H1 (cell line): ENCODE data around the gene RGL3. TPM values are rescaled to one million over a fixed set of nuclear protein-coding genes. Genes with fewer than 3 reads are reported as not detected.

ENCODE experiments used
- CTCF ChIA-PET: fragments of 300-600 bp; sonication (Branson Sonifier 250); formaldehyde crosslinking; loops from one replicate; lab custom pipeline; 2021; ENCODE audit not compliant: partially characterized antibody; lab: Charles Lee
- POLR2A ChIA-PET: fragments of 300-600 bp; sonication (Branson Sonifier 250); formaldehyde crosslinking; loops from one replicate; lab custom pipeline; 2021; ENCODE audit warnings: inconsistent platforms; ENCODE audit not compliant: partially characterized antibody; lab: Charles Lee
- DNase-seq, 2 experiments: peaks; one replicate each; pipeline versions ENCODE4 v3.0.0 to v3.0.0-alpha.2; 2010 to 2022; ENCODE audit warnings: low spot score in 2 of 2, low read depth in 1 of 2, mixed read lengths in 1 of 2
- FAIRE-seq: peaks from 2 replicates; lab custom pipeline; 2011; peaks lifted over from hg19 to GRCh38; lab: Jason Lieb, UNC
- H2AFZ ChIP-seq: 2 replicates; pipeline ENCODE4 v1.8.1; 2012; ENCODE audit warnings: low read length, inconsistent platforms
- H2AK5ac ChIP-seq: 2 replicates; pipeline ENCODE4 v1.6.1; 2013; ENCODE audit warnings: low read depth, low read length
- H2BK120ac ChIP-seq: replicated peaks from 2 replicates; pipeline ENCODE3; 2013; ENCODE audit warnings: low read depth, low read length, inconsistent platforms
- H2BK12ac ChIP-seq: 2 replicates; pipeline ENCODE4 v1.6.1; 2013; ENCODE audit warnings: low read depth, low read length
- H2BK15ac ChIP-seq: 2 replicates; pipeline ENCODE4 v1.6.1; 2013; ENCODE audit warnings: low read length
- H2BK20ac ChIP-seq: 2 replicates; pipeline ENCODE4 v1.6.1; 2013; ENCODE audit warnings: low read length
- H2BK5ac ChIP-seq: 2 replicates; pipeline ENCODE4 v1.6.1; 2013; ENCODE audit warnings: low read depth, low read length
- H3K14ac ChIP-seq: 2 replicates; pipeline ENCODE4 v1.6.1; 2013; ENCODE audit warnings: inconsistent platforms; ENCODE audit not compliant: insufficient read length
- H3K18ac ChIP-seq: 2 replicates; pipeline ENCODE4 v1.6.1; 2013; ENCODE audit warnings: low read length; ENCODE audit errors: extremely low read depth
- H3K23ac ChIP-seq: 2 replicates; pipeline ENCODE4 v1.6.1; 2013; ENCODE audit warnings: inconsistent platforms; ENCODE audit not compliant: insufficient read length
- H3K23me2 ChIP-seq: 2 replicates; pipeline ENCODE4 v1.6.1; 2013; ENCODE audit warnings: low read depth, low read length
- H3K27ac ChIP-seq: 2 replicates; pipeline ENCODE4 v1.6.1; 2011; ENCODE audit warnings: low read depth, low read length, inconsistent platforms
- H3K27me3 ChIP-seq, 4 experiments: replicated peaks in 1 of 4; 1 replicate in 1 of 4; 2 replicates in 3 of 4; pipeline versions ENCODE4 v1.6.1 to v1.8.1; 2011 to 2013; ENCODE audit warnings: low read length in 3 of 4, mild to moderate bottlenecking in 3 of 4, inconsistent platforms in 2 of 4, mixed read lengths in 2 of 4, moderate library complexity in 1 of 4; ENCODE audit not compliant: control insufficient read depth in 3 of 4, insufficient read depth in 3 of 4; ENCODE audit errors: extremely low read depth in 1 of 4
- H3K36me3 ChIP-seq, 4 experiments: 2 replicates each; pipeline versions ENCODE4 v1.6.1 to v1.8.1; 2011 to 2013; ENCODE audit warnings: mild to moderate bottlenecking in 4 of 4, low read length in 3 of 4, moderate library complexity in 2 of 4, control low read depth in 1 of 4, inconsistent platforms in 1 of 4; ENCODE audit not compliant: insufficient read depth in 4 of 4, control insufficient read depth in 2 of 4
- H3K4ac ChIP-seq: replicated peaks from 2 replicates; pipeline ENCODE3; 2013; ENCODE audit warnings: low read length, low read depth, mixed read lengths, inconsistent platforms; ENCODE audit not compliant: insufficient read length
- H3K4me1 ChIP-seq, 4 experiments: replicated peaks in 1 of 4; 1 replicate in 1 of 4; 2 replicates in 3 of 4; pipeline versions ENCODE4 v1.6.1 to v1.8.1; 2011 to 2013; ENCODE audit warnings: low read length in 3 of 4, inconsistent platforms in 2 of 4, mixed read lengths in 1 of 4; ENCODE audit not compliant: insufficient read depth in 4 of 4, control insufficient read depth in 3 of 4
- H3K4me2 ChIP-seq, 2 experiments: 2 replicates each; pipeline versions ENCODE4 v1.6.1 to v1.8.1; 2011 to 2013; ENCODE audit warnings: low read depth in 2 of 2, low read length in 2 of 2, control low read depth in 1 of 2, inconsistent platforms in 1 of 2, mild to moderate bottlenecking in 1 of 2; ENCODE audit not compliant: insufficient read depth in 1 of 2
- H3K4me3 ChIP-seq, 4 experiments: fragments of 200-600, 300-600 bp in 1 of 4; sonication (generic), shearing (Covaris generic), sonication (Bioruptor Twin) in 1 of 4; 2 replicates each; pipeline versions ENCODE4 v1.5.1 to v1.8.1; 2011 to 2016; ENCODE audit warnings: low read length in 4 of 4, low read depth in 3 of 4, control low read depth in 2 of 4, inconsistent platforms in 2 of 4, mild to moderate bottlenecking in 2 of 4, mixed read lengths in 1 of 4, moderate library complexity in 1 of 4; ENCODE audit not compliant: insufficient read depth in 2 of 4; ENCODE audit errors: extremely low read depth in 1 of 4
- H3K56ac ChIP-seq: replicated peaks from 2 replicates; pipeline ENCODE3; 2013; ENCODE audit warnings: low read depth, mild to moderate bottlenecking, mixed read lengths, low read length, inconsistent platforms; ENCODE audit not compliant: insufficient read length
- H3K79me1 ChIP-seq: 2 replicates; pipeline ENCODE4 v1.6.1; 2013; ENCODE audit warnings: low read depth, low read length, control low read depth
- H3K79me2 ChIP-seq, 2 experiments: 2 replicates each; pipeline versions ENCODE4 v1.6.1 to v1.8.1; 2012 to 2013; ENCODE audit warnings: low read length in 2 of 2, mild to moderate bottlenecking in 2 of 2, inconsistent platforms in 1 of 2; ENCODE audit not compliant: insufficient read depth in 2 of 2, control insufficient read depth in 1 of 2
- H3K9ac ChIP-seq, 4 experiments: replicated peaks in 1 of 4; 1 replicate in 1 of 4; 2 replicates in 3 of 4; pipeline versions ENCODE4 v1.6.1 to v1.8.1; 2011 to 2013; ENCODE audit warnings: low read depth in 3 of 4, low read length in 3 of 4, control low read depth in 2 of 4, mild to moderate bottlenecking in 2 of 4, moderate library complexity in 2 of 4, inconsistent platforms in 1 of 4; ENCODE audit errors: extremely low read depth in 1 of 4
- H3K9me3 ChIP-seq, 2 experiments: 2 replicates each; pipeline versions ENCODE4 v1.6.1 to v1.8.1; 2012 to 2013; ENCODE audit warnings: mild to moderate bottlenecking in 2 of 2, moderate library complexity in 2 of 2, control low read depth in 1 of 2, inconsistent platforms in 1 of 2, low read depth in 1 of 2, low read length in 1 of 2, mixed read lengths in 1 of 2; ENCODE audit not compliant: insufficient read depth in 2 of 2
- H4K20me1 ChIP-seq, 2 experiments: replicated peaks in 1 of 2; 2 replicates each; pipeline versions ENCODE3 to v1.8.1; 2011 to 2013; ENCODE audit warnings: inconsistent platforms in 2 of 2, low read length in 2 of 2, mild to moderate bottlenecking in 1 of 2; ENCODE audit not compliant: insufficient read depth in 2 of 2, control insufficient read depth in 1 of 2
- H4K5ac ChIP-seq: 2 replicates; pipeline ENCODE4 v1.6.1; 2013; ENCODE audit warnings: low read length, low read depth, mixed read lengths, inconsistent platforms; ENCODE audit not compliant: insufficient read length
- H4K8ac ChIP-seq: 2 replicates; pipeline ENCODE4 v1.8.0; 2013; ENCODE audit warnings: mild to moderate bottlenecking, moderate library complexity, low read length, inconsistent platforms; ENCODE audit not compliant: insufficient read depth; ENCODE audit errors: extremely low read depth
- H4K91ac ChIP-seq: replicated peaks from 2 replicates; pipeline ENCODE3; 2013; ENCODE audit warnings: low read length, mixed read lengths, inconsistent platforms; ENCODE audit not compliant: insufficient read length
- BCL11A ChIP-seq, 2 experiments: IDR thresholded peaks; one replicate each; pipeline ENCODE4 v1.6.1; 2011; ENCODE audit warnings: low read depth in 2 of 2, low read length in 2 of 2, mild to moderate bottlenecking in 2 of 2
- BRCA1 ChIP-seq: IDR thresholded peaks from 2 replicates; pipeline ENCODE4 v1.6.1; 2012; ENCODE audit warnings: low read depth, low read length, improper control_type of control experiment
- CEBPB ChIP-seq: IDR thresholded peaks from 2 replicates; pipeline ENCODE4 v1.6.1; 2012; ENCODE audit warnings: low read depth, low read length
- FOSL1 ChIP-seq: IDR thresholded peaks from 2 replicates; pipeline ENCODE4 v1.6.1; 2011; ENCODE audit warnings: mild to moderate bottlenecking, low read depth, low read length, moderate library complexity; ENCODE audit not compliant: insufficient read depth
- HDAC2 ChIP-seq, 2 experiments: fragments of 300-600 bp in 1 of 2; sonication (generic) in 1 of 2; IDR thresholded peaks; 2 replicates each; pipeline ENCODE4 v1.6.1; 2011 to 2012; ENCODE audit warnings: low read depth in 2 of 2, low read length in 2 of 2, mild to moderate bottlenecking in 2 of 2, moderate library complexity in 2 of 2, borderline replicate concordance in 1 of 2, inconsistent platforms in 1 of 2
- JUN ChIP-seq: IDR thresholded peaks from 2 replicates; pipeline ENCODE4 v1.6.1; 2011; ENCODE audit warnings: low read depth, mild to moderate bottlenecking, improper control_type of control experiment, low read length
- JUND ChIP-seq: IDR thresholded peaks from 2 replicates; pipeline ENCODE4 v1.6.1; 2011; ENCODE audit warnings: mild to moderate bottlenecking, improper control_type of control experiment, low read length
- KDM5A ChIP-seq: fragments of 200-600 bp; IDR thresholded peaks from 2 replicates; pipeline ENCODE4 v1.7.1; 2012; ENCODE audit warnings: mild to moderate bottlenecking, low read length, inconsistent platforms, mixed read lengths
- MAX ChIP-seq: IDR thresholded peaks from 2 replicates; pipeline ENCODE4 v1.6.1; 2012; ENCODE audit warnings: inconsistent platforms
- NANOG ChIP-seq: IDR thresholded peaks from 2 replicates; pipeline ENCODE4 v1.6.1; 2011; ENCODE audit warnings: low read length, low read depth, mild to moderate bottlenecking, inconsistent platforms; ENCODE audit not compliant: insufficient read depth, poor library complexity, severe bottlenecking
- POLR2A ChIP-seq, 2 experiments: IDR thresholded peaks; 1 replicate in 1 of 2; 2 replicates in 1 of 2; pipeline ENCODE4 v1.6.1; 2011; ENCODE audit warnings: low read depth in 2 of 2, low read length in 2 of 2, mild to moderate bottlenecking in 2 of 2; ENCODE audit errors: control extremely low read depth in 1 of 2
- SP2 ChIP-seq: IDR thresholded peaks from 2 replicates; pipeline ENCODE4 v1.6.1; 2012; ENCODE audit warnings: mild to moderate bottlenecking, low read length, inconsistent platforms
- ZNF274 ChIP-seq: IDR thresholded peaks from 2 replicates; pipeline ENCODE4 v1.7.0; 2012; ENCODE audit warnings: low read length, borderline replicate concordance; ENCODE audit errors: extremely low read depth
- WGBS, 2 experiments: shearing (Covaris generic) in 1 of 2; methylation state at CpG; one replicate each; pipeline versions ENCODE4 v1.1.6 to v1.1.7; 2013 to 2015; ENCODE audit warnings: low lambda C conversion rate in 2 of 2, mixed read lengths in 2 of 2, inconsistent platforms in 1 of 2, low coverage in 1 of 2, missing lambda C conversion rate in 1 of 2; ENCODE audit not compliant: insufficient replicate concordance in 2 of 2, insufficient coverage in 1 of 2, insufficient read length in 1 of 2; ENCODE audit errors: extremely low coverage in 1 of 2, missing lambda C conversion rate in 1 of 2; 5-methylcytosine and 5-hydroxymethylcytosine counted together
- polyA plus RNA-seq, 7 experiments: library from polyadenylated mRNA; depleted of rRNA in 3 of 7; stranded (reverse) in 5 of 7; unstranded in 2 of 7; fragments of >200 nt in 5 of 7; fragments of 200-250 nt in 2 of 7; gene quantifications; 1 replicate in 5 of 7; 2 replicates in 1 of 7; 4 replicates in 1 of 7; pipeline versions ENCODE4 v1.2.1 to v1.2.3, GENCODE V29; 2011 to 2013; ENCODE audit warnings: missing spikeins in 2 of 7, mixed read lengths in 2 of 7
- total RNA-seq: library from RNA; stranded (reverse); fragmentation: NEBNext Ultra II Directional; extraction: Animal tissue kit (Norgen Biotek cat#: 25700); gene quantifications from 2 replicates; pipeline ENCODE4 v1.2.1, GENCODE V29; 2021

The RGL3 gene
- total and polyA plus RNA-seq, 2 of the 8 experiments (the other 6 are each of a cell fraction or from before 2014, with no cell fraction given), result 36.9 to 40.9 TPM

DNA sequence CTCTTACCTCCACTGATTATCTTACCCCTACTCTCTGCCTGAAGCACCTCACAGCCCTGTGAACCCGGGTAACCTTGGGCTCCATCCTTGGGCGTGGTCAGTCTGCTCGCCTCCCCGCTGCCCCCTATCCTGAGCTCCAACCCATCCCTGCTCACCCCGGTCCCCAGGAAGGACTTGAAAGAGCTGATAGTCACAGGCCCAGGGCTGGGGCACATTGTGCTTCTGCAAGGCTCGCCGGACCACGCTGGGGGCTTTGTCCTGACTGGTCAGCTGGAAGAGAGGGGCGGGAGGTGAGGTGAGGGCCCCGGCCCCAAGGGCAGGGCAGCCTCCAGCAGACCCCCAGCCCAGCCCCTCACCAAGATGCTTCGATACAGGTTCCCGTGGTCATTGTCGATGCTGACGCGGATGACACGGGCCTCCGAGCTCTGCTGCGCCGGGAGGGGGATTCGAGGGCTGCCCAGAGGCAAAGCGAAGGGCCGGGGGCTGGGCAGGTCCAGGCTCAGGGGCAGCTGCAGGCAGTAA, 22.0 kb downstream of the RGL3 start:
- Histone ChIP-seq H2AFZ (no peak overlapping the region), H2BK15ac (no peak overlapping the region), H2AK5ac (no peak overlapping the region), H3K79me2 (no peaks in the 10 kb centered on the region), H2BK20ac (no peak overlapping the region), H3K4me3 (no peak overlapping the region), H2BK120ac (no peak overlapping the region), H3K9ac (no peak overlapping the region), H4K20me1 (no peaks in the 10 kb centered on the region), H3K4me1 (peaks cover 0 to 2% (median 0%) of the 10 kb centered on the region in 4 experiments; a peak in 1 of 7 replicates), H3K56ac (no peak overlapping the region), H3K4ac (no peak overlapping the region), H3K23ac (no peak overlapping the region), H3K9me3 (no peaks in the 10 kb centered on the region), H3K27ac (no peak overlapping the region), H4K5ac (no peak overlapping the region), H2BK5ac (no peak overlapping the region), H3K23me2 (peaks cover 2% of the 10 kb centered on the region; the same call in 1 of the 2 replicates), H3K4me2 (no peak overlapping the region), H3K36me3 (peaks cover 0 to 24% (median 5%) of the 10 kb centered on the region in 4 experiments; a peak in 7 of 8 replicates), H4K8ac (peak overlapping the region; percentile 11; the same call in 1 of the 2 replicates), H2BK12ac (no peak overlapping the region), H3K18ac (no peak overlapping the region), H3K79me1 (no peaks in the 10 kb centered on the region), H4K91ac (no peak overlapping the region), H3K27me3 (no peaks in the 10 kb centered on the region), H3K14ac (no peak overlapping the region)
- ChIA-PET POLR2A (interaction anchor here (0.6 to 2.1 kb wide), 6 partner anchors 10 to 1517 kb away, joined by 3 to 7 read pairs (median 5); partner anchors contain the start of genes CCDC159, EPOR and TMEM205), CTCF (interaction anchor here (0.8 to 4.1 kb wide), 8 partner anchors 9 to 109 kb away, joined by 3 to 19 read pairs (median 4); partner anchors contain the start of genes ODAD3 and PRKCSH)
- DNase-seq, result no peak
- FAIRE-seq, result no peak
- 92% methylated on average over 22 of the region's 22 CpGs; no CpG with 5 or more reads in 1 of the 2 experiments for WGBS, 2 experiments
- TF ChIP-seq SP2, result no peak
- no peak for TF ChIP-seq POLR2A (IDR thresholded peaks at IDR 0.05; ENCODE audit: control extremely low read depth in 1 of 2, low read depth in 2 of 2, low read length in 2 of 2)
- TF ChIP-seq JUN, result no peak
- no peak for TF ChIP-seq NANOG
- TF ChIP-seq BRCA1, result no peak
- TF ChIP-seq JUND, result no peak
- TF ChIP-seq KDM5A, result no peak
- no peak for TF ChIP-seq BCL11A (IDR thresholded peaks at IDR 0.05; ENCODE audit: low read depth in 2 of 2, low read length in 2 of 2)
- no peak for TF ChIP-seq CEBPB
- no peak for TF ChIP-seq FOSL1
- no peak for TF ChIP-seq ZNF274
- TF ChIP-seq HDAC2 (IDR thresholded peaks at IDR 0.05; ENCODE audit: borderline replicate concordance in 1 of 2, low read depth in 2 of 2, low read length in 2 of 2), result no peak
- TF ChIP-seq MAX, result no peak
